T-helper 2 cell treated with Interferon-gamma antibody and Interleukin-4, amounts not matched to agents 100 ng/mL and 5 ng/mL, for 36 hours (primary cell): ENCODE measurements around the gene NXF1. TPM values are rescaled to one million over a fixed set of nuclear protein-coding genes. Genes with fewer than 3 reads are reported as not detected.

Experiments used
- intact Hi-C: fragments of 100-400 bp; cut with micrococcal nuclease; formaldehyde crosslinking; loops from one replicate; pipeline ENCODE4 v1.15.1; 2023
- total RNA-seq: library from RNA; stranded (reverse); gene quantifications from 2 replicates; pipeline ENCODE4 v1.2.3, GENCODE V29; 2022

NXF1 gene
- 86.2 and 91.7 TPM in 2 replicates for total RNA-seq

- intact Hi-C loops: loop anchor here (1.0 kb wide), 5 partner anchors 13 to 77 kb away; partner anchors contain the start of genes SLC3A2, TMEM179B, TMEM223 and TTC9C
Observed at GRCh38 chr11:62805076-62805892, at the start of gene NXF1. TSS of gene NXF1 (minus strand) at chr11:62805440. CDS start at chr11:62805356, 84 bp downstream.

- intact Hi-C loops: no loop called here
Observed at GRCh38 chr11:62854013-62854824, 49.0 kb upstream of the NXF1 start.

- intact Hi-C loops: no loop called here
Observed at GRCh38 chr11:62853279-62853965, 48.2 kb upstream of the NXF1 start.

- intact Hi-C loops: no loop called here
Observed at GRCh38 chr11:62852523-62853188, 47.4 kb upstream of the NXF1 start.

- intact Hi-C loops: no loop called here
Observed at GRCh38 chr11:62851807-62852522, 46.7 kb upstream of the NXF1 start.

- intact Hi-C loops: no loop called here
Observed at GRCh38 chr11:62850911-62851806, 45.9 kb upstream of the NXF1 start.

GRCh38 chr11:62847767-62848314, 42.6 kb upstream of the NXF1 start:
- intact Hi-C loops: no loop called here

- intact Hi-C loops: no loop called here
Observed at GRCh38 chr11:62846177-62846576, 40.9 kb upstream of the NXF1 start.

- intact Hi-C loops: loop anchor here (5.0 kb wide), 1 partner anchor 272 kb away; the partner anchor contains the start of gene EEF1G
Observed at GRCh38 chr11:62844154-62844553, 38.9 kb upstream of the NXF1 start.

- intact Hi-C loops: loop anchor here (5.0 kb wide), 1 partner anchor 271 kb away; the partner anchor contains the start of gene EEF1G
Observed at GRCh38 chr11:62843466-62843865, 38.2 kb upstream of the NXF1 start.

GRCh38 chr11:62842891-62843290, 37.7 kb upstream of the NXF1 start:
- intact Hi-C loops: loop anchor here (5.0 kb wide), 1 partner anchor 271 kb away; the partner anchor contains the start of gene EEF1G

GRCh38 chr11:62842171-62842741, 37.0 kb upstream of the NXF1 start:
- intact Hi-C loops: loop anchor here (5.0 kb wide), 1 partner anchor 270 kb away; the partner anchor contains the start of gene EEF1G

- intact Hi-C loops: loop anchor here (1.0 to 5.0 kb wide), 6 partner anchors 15 to 285 kb away; partner anchors contain the start of genes EEF1G, HNRNPUL2, POLR2G and TMEM179B
Observed at GRCh38 chr11:62841361-62842170, 36.3 kb upstream of the NXF1 start.

GRCh38 chr11:62840721-62841360, 35.6 kb upstream of the NXF1 start:
- intact Hi-C loops: loop anchor here (1.0 to 5.0 kb wide), 6 partner anchors 15 to 284 kb away; partner anchors contain the start of genes EEF1G, HNRNPUL2, POLR2G and TMEM179B

- intact Hi-C loops: loop anchor here (1.0 kb wide), 3 partner anchors 8 to 41 kb away; partner anchors contain the start of genes NXF1 and SLC3A2
Observed at GRCh38 chr11:62839050-62839945, 34.1 kb upstream of the NXF1 start, which contains the start of gene WDR74. TSS of gene WDR74 (minus strand) at chr11:62839590. CDS start at chr11:62839570, 20 bp downstream.
